ENCODE results near the gene WWOX.

GRCh38 chr16:78738557-78738956 lies 639.1 kb downstream of the WWOX start:
- TF ChIP-seq, protein P1, sequence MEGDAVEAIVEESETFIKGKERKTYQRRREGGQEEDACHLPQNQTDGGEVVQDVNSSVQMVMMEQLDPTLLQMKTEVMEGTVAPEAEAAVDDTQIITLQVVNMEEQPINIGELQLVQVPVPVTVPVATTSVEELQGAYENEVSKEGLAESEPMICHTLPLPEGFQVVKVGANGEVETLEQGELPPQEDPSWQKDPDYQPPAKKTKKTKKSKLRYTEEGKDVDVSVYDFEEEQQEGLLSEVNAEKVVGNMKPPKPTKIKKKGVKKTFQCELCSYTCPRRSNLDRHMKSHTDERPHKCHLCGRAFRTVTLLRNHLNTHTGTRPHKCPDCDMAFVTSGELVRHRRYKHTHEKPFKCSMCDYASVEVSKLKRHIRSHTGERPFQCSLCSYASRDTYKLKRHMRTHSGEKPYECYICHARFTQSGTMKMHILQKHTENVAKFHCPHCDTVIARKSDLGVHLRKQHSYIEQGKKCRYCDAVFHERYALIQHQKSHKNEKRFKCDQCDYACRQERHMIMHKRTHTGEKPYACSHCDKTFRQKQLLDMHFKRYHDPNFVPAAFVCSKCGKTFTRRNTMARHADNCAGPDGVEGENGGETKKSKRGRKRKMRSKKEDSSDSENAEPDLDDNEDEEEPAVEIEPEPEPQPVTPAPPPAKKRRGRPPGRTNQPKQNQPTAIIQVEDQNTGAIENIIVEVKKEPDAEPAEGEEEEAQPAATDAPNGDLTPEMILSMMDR (conservative IDR thresholded peaks at IDR 0.05; ENCODE audit: low read depth, low read length): no peak
- TF ChIP-seq RAD21 (IDR thresholded peaks at IDR 0.05; ENCODE audit: low read length): no peak
- TF ChIP-seq, protein P2, sequence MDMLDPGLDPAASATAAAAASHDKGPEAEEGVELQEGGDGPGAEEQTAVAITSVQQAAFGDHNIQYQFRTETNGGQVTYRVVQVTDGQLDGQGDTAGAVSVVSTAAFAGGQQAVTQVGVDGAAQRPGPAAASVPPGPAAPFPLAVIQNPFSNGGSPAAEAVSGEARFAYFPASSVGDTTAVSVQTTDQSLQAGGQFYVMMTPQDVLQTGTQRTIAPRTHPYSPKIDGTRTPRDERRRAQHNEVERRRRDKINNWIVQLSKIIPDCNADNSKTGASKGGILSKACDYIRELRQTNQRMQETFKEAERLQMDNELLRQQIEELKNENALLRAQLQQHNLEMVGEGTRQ (IDR thresholded peaks at IDR 0.05; ENCODE audit: low read depth, low read length): no peak
- TF ChIP-seq, protein P3, sequence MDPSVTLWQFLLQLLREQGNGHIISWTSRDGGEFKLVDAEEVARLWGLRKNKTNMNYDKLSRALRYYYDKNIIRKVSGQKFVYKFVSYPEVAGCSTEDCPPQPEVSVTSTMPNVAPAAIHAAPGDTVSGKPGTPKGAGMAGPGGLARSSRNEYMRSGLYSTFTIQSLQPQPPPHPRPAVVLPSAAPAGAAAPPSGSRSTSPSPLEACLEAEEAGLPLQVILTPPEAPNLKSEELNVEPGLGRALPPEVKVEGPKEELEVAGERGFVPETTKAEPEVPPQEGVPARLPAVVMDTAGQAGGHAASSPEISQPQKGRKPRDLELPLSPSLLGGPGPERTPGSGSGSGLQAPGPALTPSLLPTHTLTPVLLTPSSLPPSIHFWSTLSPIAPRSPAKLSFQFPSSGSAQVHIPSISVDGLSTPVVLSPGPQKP (IDR thresholded peaks at IDR 0.05; ENCODE audit: borderline replicate concordance, low read depth, low read length): no peak
- TF ChIP-seq POLR2A (IDR thresholded peaks at IDR 0.05; ENCODE audit: low read depth, low read length): no peak
- TF ChIP-seq RCOR1 (IDR thresholded peaks at IDR 0.05; ENCODE audit: insufficient replicate concordance, low read length): no peak
- no peak for TF ChIP-seq SMC3 (IDR thresholded peaks at IDR 0.05; ENCODE audit: low read depth, low read length)
